GM18951 (cell line): ENCODE results near the gene CWC25.
A peak's percentile ranks its signal among the peaks of the same experiment; 100 is the strongest.

Experiments used
- POLR2A ChIP-seq: IDR thresholded peaks from 4 replicates; pipeline ENCODE4 v1.6.1; 2011; ENCODE audit warnings: mild to moderate bottlenecking; ENCODE audit not compliant: insufficient read length, insufficient read depth; ENCODE audit errors: extremely low read depth
- in situ Hi-C: fragments of 300-500 bp; cut with MboI; formaldehyde crosslinking; loops from one replicate; pipeline ENCODE4 v1.12.0; 2022; ENCODE audit warnings: low sequenced_read_pairs, mixed read lengths, inconsistent platforms; ENCODE audit not compliant: unreplicated experiment

CWC25 gene

DNA sequence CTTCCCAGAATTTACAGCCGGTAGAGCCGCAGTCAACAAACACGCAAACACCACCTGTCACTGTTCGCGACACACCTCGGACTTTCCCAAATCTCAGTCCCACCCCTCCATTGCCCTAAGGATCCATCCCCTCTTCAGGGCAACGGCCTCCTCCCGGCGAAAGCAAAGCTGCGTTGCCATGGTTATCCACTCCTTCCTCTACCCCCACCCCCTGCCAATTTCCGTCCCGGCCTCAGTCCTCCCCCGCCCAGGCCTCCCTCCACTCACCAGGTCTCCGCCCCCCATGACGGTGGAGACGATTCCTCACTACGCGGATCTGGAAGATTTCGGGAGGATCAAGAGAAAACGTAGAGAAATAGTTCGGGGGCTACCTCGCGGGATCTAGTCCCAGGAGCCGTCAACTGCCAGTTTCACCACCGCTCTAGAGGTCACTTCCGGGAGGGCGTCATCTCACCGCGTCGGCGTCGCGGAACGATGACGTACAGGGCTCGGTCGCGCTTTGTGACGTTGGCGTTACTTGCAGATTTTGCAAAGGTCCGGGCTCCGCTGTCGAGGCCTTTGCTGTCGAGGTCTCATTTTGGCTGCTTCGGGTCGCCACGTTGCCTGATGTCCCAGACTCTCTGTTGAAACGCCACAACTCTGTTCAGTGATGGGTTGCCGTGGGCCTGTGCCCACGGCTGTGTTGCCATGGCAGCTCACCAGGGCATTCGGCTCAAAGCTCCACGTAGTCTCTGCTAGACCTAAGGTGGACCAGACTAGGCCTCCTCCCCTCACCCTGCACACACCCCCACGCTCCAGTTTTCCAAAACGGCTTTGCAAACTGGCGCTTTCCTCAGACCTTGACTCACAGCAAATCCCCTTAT is at the start of gene CWC25:
Gene CWC25, minus strand, starts transcription at position 423 of the 863 bp plus-strand sequence. Its CDS starts 138 bp downstream, at position 285.
- in situ Hi-C loops = no loop called here
- peak; percentile 93 for TF ChIP-seq POLR2A

DNA sequence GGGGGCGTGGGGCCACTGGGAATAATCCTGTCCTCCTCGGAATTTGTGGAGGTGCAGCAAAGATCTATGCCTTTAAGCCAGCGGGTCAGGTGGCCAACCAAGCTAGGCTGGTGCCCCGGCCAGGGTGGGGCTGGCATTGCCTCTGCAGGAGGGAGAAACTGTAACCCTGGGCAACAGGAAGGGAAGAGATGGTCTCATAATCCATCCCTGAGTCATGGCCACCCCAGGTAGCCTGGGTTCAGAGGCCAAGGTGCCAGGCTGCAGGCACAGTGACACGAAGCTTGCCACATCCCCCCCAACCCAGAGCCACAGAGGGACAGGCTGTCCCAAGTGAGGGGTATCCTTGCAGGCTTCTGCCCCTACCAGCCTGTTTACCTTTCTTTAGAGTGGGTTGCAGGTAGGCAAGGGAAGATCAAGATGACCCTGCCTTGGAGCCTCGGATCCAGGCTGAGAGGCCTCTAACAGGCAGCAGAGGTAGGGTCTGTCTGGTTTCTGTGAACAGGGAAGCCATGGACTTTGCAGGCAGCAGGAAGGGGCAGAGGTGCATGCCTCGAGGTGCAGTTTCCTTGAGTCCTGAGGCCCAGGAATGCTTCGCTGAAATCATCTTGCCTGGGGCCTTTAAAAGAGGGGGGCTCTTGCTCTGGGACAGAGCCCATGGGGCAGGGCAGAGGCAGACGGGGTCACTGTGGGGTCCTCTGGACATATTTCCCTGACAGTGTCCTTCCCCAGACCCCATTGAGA is 48.7 kb upstream of the CWC25 start:
- no peak for TF ChIP-seq POLR2A
- in situ Hi-C loops = no loop called here

DNA sequence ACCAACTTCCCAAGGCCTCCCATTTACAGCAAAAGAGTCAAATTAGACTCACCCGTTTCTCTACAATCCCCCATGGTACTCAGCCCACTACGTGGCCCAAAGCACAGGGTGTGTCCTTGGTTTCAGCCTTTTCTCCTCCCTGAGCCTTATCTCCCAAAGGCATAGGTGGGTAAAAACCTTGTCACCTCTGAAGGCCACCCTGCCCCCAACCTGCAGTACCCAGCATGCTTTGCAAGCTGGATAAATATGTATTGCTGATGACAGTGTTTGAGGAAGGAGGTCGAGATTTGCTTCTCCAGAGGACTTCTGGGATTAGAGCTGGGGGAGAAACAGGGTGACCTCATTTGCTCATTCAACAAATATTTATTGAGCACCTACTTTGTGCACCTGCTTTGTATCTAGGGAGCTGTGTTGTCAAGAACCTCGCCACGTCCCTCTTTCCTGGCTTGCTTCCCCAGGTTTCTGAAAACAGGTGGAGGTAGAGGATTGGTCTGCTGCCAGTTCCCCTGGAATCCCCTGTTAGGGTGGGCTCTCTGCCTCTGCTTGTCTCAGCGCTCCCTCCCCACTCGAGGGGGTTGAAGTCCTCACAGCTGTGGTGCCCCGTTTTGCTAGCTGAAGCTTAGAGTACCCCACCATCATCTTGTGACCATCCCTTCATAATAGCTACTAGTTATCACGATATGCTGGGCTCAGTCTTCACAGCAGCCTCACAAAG is 47.7 kb upstream of the CWC25 start:
- no peak for TF ChIP-seq POLR2A
- in situ Hi-C loops = no loop called here

DNA sequence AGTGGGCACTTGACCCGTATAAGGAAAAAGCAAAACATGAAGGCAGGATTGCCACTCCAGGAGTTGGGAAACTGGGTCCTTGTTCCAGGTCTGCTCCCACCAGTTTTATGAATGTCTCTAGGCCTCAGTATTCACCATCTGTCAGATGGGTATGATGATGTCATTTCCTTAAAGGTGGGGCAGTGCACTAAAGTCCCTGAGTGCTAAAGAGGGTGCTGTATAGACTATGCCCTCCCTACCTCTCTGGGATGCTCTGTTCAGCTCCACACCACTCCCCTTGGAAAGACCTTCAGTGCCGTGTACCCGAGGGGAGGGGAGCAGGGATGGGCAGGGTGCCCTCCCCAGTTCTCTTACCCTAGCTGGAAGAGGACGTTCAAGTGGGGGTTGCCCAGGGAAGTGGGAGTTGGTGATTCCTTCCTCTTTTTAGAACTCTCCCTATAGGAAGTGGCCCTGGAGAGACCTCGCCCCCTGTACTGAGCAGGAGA is 46.9 kb upstream of the CWC25 start:
- TF ChIP-seq POLR2A = no peak

DNA sequence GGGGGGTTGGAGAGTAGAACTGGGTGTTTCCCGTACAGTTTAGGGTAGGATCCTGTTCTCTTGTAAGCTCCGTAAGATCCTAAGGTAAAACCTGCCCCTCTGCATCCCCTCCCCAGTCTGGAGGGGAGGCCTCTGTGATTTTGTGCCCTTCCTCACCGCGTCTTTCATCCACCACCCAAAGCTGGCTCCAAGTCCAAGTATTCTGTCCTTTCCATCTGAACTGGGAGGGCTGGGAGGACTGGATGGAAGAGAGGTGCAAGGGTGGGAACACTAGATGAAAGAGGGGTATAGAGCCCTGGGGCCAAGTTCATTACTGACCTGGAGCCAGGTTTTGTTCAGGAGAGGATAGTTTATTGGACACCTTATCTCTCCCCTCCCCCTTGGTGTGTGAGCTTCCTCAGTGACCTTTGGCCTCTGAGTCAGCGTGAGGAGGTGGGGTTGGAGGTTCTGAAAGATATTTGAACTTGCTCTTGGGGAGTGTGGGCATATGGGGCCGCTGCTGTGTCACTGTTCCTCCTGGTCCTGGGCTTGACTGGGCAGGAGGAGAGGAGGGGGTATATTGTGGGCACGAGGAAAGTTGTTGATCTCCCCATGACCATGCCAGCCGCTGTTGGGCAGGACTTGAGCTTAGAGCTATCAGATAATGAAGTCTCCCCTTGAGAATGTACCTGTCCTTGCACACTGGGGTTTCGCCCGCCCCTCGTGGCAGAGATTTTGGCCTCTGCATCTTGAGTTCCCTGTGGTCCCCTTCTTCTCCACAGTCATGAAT is 46.3 kb upstream of the CWC25 start:
- in situ Hi-C loops = no loop called here
- TF ChIP-seq POLR2A = peak; percentile 43

More for the DNA sequence above, 46.9 kb upstream of the CWC25 start:
- in situ Hi-C loops = no loop called here

DNA sequence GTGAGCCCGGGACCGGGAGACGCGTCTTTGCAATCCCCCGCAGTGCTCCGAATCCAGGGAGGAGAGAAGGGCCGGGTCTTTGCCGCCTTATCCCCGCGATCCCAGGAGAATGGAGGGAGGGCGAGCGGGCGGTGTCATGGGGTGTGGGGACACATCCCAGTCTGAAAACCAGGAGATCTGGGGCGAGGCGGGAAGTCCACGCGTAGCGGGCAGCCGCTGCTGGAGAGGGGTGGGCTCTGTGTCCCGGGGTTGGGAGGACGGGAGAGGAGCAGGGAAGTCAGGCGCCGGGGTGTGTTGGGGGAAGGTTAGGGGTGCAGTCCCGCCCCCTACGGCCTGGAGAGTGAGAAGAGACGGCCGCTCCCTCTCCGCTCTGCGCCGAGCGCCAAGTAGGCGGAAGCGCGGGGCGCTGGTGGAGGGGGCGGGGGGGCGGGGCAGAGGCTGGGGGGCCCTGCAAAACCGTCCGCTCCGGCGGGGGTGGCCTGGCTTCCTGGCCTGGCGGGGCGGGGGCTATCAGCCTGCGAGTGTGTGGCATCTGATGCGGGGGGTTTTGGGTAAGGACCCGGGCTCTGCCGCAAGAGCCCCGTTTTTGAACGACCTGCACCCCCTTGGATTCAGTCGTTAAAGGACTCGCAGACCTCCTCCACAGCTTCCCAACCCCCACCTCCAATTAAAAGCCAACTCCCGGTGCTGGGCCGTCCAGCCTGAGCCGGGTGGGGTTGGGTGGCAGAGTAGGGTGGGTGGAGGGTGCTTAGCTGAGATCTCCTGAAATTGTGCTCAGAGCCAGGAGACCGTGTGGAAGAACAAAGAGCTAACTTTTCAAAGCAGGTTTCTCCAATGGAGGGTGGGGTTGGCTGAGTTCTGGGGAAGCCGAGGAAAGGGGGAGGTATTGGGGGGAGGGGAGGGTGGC is 45.4 kb upstream of the CWC25 start:
- in situ Hi-C loops = no loop called here
- TF ChIP-seq POLR2A = no peak

DNA sequence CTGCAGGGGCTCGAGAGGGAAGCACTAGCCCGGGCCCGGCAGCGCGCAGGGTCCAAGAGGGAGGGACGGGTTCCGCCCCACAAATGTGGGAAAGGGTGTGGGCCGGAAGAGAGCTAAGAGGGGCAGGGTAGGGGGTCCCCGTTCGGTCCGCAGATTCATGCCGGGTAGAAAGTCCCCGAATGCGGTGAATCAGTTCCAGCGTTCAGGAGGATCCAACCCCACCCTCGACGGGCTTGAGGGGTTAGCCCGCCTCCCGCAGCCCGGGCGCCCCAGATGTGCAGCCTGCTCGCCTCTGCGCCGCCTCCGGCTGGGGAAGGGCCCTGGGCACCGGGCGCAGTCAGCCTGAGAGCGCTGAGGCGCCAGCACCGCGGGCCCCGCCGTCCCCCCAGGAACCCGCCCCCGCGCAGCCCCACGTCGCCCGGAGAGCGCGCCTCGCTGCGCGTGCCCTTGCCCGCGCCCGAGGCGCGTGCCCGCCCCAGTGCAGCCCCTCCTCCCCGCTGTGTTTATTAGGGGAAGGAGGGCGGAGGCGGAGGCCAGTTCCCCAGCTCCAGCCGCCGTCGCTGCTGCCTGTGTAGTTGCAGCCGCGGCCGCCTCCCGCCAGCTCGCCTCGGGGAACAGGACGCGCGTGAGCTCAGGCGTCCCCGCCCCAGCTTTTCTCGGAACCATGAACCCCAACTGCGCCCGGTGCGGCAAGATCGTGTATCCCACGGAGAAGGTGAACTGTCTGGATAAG is 44.6 kb upstream of the CWC25 start, which contains the start of gene LASP1:
Gene LASP1, plus strand, starts transcription at position 533 of the 733 bp plus-strand sequence. Its CDS starts 132 bp downstream, at position 665.
- in situ Hi-C loops = no loop called here
- TF ChIP-seq POLR2A = peak; percentile 97

DNA sequence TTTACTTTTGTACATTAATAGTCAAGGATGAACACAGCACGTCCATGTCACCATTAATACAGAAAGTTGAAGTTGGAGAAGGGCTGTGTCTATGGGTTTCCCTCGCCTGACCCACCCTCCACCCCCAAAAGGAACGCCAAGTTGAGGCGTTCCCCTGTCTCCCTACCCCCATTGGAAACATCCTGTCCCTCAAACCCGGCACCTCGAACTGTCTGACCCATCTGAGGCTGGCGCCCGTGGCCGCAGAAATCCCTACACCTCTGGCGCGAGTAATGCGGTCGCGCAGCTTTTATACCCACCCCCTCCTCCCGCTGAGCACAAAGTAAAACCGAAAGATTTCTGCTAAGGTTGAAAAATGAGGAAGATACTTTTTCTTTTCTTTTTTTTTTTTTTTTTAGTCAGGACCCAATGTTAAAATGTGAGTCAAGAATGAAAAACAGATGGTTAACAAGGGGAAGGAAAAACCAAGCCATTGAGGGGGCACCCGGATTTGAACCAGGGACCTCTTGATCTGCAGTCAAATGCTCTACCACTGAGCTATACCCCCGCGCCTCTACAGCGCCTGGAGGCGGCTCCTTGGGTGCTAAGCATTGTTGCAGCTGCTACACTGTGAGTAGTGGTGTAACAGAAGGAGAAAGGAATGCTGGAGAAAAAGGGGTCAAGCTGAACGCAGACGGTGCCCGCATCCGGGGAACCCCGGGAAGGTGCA is 43.9 kb upstream of the CWC25 start:
- in situ Hi-C loops = no loop called here
- TF ChIP-seq POLR2A = peak; percentile 83

DNA sequence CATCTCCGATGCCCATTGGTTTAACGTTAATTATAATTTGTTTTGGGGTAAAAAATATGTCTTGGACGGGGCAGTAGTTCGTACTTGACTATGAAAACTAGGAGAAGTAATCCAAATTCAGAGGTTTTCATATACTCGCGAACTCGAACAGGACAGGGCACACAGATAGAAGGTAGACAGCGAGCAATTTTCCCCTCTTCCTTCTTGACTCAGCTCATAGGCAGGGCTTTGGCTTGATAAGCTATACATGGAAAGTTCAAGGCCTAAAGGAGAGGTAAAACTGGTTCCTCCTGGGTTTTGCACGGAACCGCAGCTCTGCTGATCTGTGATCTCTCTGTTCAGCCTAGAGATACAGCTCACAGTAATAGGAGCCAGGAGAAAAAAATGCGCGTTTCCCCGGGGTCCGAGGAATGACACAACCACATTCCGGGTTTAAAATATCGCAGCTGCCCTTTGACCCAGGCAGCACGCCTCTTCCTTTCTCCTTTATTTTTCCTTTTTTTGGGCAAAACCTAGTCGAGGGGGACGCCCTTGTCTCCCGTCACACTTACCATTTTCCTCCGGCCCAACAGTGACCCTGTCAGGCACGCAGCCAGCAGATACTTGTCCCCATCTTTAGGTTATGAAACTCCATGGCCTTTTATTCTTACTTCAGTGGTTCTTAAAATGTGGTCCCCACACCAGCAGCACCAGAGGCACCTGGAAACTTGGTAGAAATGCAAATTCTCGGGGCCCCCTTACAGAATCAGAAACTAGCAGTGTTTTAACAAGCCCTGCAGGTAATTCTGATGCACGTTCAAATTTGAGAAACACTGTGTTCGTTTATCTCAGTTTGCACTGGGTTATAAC is 43.1 kb upstream of the CWC25 start:
- in situ Hi-C loops = no loop called here
- TF ChIP-seq POLR2A = no peak

DNA sequence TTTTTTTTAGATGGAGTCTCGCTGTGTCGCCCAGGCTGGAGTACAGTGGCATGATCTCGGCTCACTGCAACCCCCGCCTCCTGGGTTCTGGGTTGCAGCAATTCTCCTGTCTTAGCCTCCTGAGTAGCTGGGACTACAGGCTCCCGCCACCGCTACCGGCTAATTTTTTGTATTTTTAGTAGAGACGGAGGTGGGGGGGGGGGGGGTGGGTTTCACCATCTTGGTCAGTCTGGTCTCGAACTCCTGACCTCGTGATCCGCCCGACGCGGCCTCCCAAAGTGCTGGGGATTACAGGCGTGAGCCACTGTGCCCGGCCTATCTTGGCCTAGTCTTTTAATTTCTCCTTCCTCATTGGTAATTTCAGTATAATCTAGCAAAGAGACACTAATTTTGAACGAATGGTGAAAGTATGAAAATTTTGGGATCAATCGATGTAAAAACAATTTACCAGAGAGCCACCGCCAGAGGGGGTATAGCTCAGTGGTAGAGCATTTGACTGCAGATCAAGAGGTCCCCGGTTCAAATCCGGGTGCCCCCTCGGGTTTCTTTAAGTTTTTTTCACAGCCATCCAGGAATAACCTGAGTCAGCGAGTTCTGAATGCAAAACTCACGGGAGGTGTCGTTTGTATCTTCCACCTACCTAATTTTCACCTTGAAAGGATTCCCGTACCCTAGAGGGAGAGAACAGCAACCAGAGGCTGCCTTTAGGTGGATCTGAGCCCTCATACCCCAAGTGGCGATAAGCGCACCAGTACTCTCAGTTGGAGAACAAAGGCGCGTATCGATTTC is 42.3 kb upstream of the CWC25 start:
- in situ Hi-C loops = no loop called here

More for the DNA sequence above, 42.3 kb upstream of the CWC25 start:
- no peak for TF ChIP-seq POLR2A
